Glomerular visceral epithelial cell (primary cell): ENCODE measurements around the gene GINS3.

Experiments used
- DNase-seq: peaks from one replicate; pipeline ENCODE4 v3.0.0-alpha.2; 2016; ENCODE audit errors: extremely low spot score

Gene GINS3

DNA sequence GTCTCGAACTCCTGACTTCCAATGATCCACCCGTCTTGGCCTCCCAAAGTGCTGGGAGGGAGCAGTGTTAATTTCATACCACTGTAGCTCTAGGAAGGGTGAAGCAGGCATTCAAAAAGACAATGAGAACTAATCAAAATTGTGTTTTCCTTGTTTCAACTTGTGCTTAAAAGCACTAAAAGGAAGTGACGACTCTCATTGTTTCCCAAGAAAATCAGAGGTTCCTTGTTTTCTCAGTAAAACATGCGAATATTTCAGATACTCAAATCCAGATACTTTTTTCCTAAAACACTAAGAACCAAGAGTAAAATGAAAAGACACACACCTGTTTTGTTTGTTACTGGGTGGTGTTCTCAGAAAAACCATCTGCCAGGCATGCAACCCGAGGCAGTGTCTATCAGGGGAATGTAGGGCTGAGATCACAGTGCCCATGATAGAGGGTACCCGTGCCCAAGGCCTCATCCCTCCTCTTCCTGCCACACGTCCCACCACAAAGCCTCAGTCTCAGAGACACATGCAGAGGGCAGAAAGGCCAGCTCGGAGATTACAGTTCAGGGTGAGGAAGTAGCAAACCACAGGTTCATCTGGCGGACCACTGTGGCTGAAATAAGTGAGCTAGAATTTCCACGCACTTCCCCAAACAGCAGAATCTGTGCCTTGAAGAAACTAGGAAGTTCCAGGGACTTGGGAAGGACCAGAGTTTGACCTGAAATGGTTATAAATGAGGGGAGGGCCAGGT is 33.7 kb downstream of the GINS3 start:
- DNase-seq, result no peak

DNA sequence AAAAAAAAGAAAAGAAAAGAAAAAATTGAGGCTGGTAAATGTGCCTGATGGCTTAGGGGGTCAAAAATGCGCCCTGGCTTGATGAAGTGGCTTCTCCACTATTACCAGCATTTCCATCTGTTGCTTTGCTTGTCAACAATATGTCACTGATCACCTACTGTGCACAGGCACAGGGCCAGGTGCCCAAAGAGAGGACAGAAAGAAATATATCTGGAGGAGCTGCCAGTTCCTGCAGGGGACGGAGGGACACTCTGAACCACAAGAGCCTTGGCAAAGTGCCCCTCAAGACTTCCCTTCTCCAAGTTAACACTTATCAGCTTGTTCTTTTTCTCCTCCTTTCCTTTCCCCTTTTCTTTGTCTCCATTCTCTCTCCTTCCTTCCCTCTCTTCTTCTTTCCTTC is 34.7 kb downstream of the GINS3 start:
- no peak for DNase-seq

- DNase-seq, result no peak
These were observed 36.6 kb downstream of the GINS3 start for GRCh38 chr16:58428621-58429542.

GRCh38 chr16:58430718-58431117 is 38.4 kb downstream of the GINS3 start:
- no peak for DNase-seq

GRCh38 chr16:58433569-58433951 is 41.3 kb downstream of the GINS3 start:
- DNase-seq, result no peak

DNA sequence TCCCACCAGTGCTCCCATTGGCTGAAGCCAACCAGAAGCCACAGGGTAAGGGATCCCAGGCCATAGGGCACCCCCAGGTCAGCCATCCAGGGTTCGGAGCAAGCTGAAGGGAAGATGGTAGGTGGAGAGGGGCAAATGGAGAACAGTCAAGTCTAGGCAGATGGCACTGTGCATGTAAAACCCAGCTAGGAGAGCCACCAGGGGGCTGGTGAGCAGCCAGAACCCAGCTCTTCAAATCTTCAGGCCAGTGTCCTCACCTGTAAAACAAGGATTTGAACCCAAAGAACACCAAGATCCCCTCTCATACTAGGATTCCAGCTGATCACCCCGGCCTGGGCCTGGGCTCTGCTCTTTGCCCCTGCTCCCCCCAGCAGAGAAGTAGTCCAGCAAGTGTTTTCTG is 43.5 kb downstream of the GINS3 start:
- DNase-seq, result no peak

DNA sequence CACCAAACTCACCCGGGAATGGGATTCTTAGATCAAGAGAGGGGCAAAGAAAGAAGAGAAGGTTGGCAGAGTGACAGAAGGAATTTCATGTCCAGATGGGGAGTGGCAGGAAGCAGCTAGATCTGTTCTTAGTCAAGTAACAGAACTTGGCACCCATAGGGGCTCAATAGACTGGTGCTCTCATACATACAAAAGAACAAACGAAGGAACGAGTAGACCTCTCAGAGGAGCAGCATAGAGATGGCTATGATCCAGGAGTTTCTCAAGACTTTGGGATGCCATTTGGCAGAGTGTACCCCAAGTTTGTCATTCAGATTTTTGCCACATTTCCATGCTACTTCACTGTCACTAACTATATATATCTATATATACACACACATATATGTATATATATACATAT is 47.9 kb downstream of the GINS3 start:
- DNase-seq, result no peak

GRCh38 chr16:58442547-58442946 is 50.3 kb downstream of the GINS3 start:
- DNase-seq, result no peak

GRCh38 chr16:58443783-58444182 is 51.5 kb downstream of the GINS3 start:
- no peak for DNase-seq

- DNase-seq, result no peak
These were observed 52.0 kb downstream of the GINS3 start for GRCh38 chr16:58444265-58444664.

GRCh38 chr16:58448890-58449289 is 56.6 kb downstream of the GINS3 start:
- DNase-seq, result no peak

GRCh38 chr16:58449306-58449705 is 57.0 kb downstream of the GINS3 start:
- DNase-seq, result no peak

DNA sequence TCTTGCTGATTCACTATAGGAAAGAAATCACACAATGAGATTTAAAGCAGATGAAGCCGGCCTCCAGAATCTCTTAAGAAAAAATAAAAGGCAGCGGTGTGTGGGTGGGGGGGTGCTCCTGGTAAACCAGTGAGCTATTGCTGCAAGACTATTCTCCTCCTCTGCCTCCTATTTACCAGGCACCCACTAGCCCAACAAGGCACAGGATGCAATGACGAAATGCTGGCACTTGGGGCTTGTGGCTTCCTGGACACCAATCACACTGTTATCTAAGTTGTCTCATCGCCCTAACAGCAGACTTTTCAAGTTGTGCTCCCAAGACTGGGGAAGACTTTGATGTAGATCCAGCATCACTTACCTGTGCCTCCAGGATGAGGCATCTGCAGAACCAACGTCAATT is 57.5 kb downstream of the GINS3 start:
- no peak for DNase-seq

GRCh38 chr16:58450590-58450989 is 58.3 kb downstream of the GINS3 start:
- DNase-seq, result no peak

DNA sequence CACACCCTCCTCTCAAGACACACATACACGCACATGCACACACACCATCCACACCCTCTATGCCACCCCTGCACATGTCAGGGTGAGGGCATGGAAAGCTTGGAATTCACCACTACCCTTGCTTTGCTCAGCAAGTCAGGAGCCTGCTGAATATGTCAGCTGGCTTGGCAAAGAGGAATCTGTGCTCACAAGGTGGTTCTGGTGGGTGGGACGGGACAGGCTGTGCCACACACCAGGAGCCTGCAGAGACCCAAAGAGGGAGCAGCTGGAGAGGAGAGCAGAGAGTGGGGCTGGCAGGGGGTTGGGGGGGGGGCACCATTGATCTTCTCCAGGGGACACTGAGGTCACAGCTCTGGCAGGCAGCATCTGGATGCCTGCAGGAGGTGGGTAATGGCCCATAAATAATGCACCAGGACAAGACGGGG is 59.0 kb downstream of the GINS3 start:
- DNase-seq, result no peak

DNA sequence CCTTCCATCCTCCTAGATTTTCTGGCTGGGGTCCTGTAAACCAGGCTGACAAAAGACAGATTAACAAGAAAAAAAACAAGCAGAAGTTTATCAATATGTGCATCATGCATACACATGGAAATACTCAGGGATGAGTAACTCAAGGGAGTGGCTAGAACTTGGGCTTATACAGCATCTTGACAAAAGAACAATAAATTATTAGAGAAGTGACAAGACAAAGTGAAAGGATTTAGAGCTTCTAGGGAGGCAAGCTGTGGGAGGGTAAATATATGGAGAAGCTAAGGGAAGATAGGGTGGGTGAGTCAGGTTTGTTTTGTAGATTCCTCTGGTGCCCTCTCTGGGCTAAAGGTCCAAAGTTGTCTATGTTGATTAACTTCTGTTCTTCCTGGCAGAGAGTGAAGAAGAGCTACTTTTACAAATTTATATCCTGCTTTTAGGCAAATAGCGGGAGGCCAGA is 59.7 kb downstream of the GINS3 start:
- DNase-seq, result no peak

DNA sequence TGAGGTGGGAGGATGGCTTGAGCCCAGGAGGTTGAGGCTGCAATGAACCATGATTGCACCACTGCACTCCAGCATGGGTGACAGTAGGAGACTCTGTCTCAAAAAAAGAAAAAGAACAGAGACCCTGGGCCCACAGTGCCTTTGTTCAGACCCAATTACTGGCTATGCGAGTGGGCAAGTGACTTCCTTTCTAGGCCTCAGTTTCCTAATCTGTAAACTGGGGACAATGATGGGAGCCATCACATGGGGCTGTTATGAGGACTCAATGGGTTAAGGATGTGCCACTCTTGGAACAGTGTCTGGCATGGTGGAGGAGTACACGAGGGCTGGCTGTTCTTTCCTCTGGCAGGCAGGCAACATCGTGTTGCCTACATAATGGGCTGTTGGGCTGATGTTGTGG is 60.4 kb downstream of the GINS3 start:
- no peak for DNase-seq

- no peak for DNase-seq
These were observed 61.9 kb downstream of the GINS3 start for GRCh38 chr16:58454178-58454577.

- no peak for DNase-seq
These were observed 62.6 kb downstream of the GINS3 start for GRCh38 chr16:58454856-58455255.
